ENCODE measurements around the gene NCOR2. TPM values are rescaled to one million over a fixed set of nuclear protein-coding genes. Genes with fewer than 3 reads are reported as not detected.
A peak's percentile ranks its signal among the peaks of the same experiment; 100 is the strongest.
"Not testable (repeated sequence)": the region's sequence is repeated elsewhere in the genome, so short reads cannot be mapped to it uniquely, and the experiment has no call there.

Gene NCOR2
- polyA plus RNA-seq, 6 donors from 2014 or later, result 2.4 to 15.8 (median 4.0) TPM

DNA sequence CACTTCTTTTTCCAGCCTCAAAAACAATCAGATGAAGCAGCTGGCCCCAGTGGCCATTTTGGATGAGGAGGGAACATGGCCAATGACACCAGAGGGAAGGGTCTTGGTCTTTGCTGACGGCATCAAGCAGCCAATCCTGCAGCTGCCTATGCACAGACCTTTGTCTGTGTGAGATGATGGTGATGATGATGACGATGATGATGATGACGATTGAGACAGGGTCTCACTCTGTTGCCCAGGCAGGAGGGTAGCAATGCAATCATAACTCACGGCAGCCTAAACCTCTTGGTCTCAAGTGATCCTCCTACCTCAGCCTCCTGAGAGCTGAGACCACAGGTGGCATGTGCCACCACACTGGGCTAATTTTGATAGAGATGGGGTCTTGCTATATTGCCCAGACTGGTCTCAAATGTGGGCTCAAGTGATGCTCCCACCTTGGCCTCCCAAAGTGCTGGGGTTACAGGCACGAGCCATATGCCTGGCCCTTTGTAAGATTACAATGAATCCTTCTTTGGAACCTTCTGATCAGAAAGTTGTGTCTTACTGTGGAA, 26.5 kb upstream of the NCOR2 start:
- peaks cover 0 to 18% (median 6%) of the 10 kb centered on the region in 3 donors for H3K27me3 Mint-ChIP-seq

DNA sequence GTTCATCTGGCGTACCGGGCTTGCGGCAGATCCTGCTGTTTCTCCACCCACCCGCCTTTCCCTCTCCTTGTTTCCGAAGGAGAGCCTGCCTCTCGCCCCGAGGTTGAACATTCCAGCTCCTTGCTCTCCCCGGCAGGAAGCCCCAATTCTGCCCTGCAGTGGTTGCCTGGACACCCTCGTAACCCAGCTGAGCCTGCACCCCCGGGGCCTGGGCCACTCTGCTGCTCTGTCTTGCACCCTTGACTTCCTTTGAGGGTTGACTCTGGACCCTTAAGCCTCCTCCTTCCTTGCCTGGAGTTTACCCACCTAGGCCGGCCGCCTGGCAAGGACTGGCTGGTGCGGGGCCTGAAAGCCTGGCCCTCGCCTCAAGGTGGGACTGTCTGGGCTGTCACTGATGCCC, 25.8 kb upstream of the NCOR2 start:
- peaks cover 29 to 35% (median 33%) of the 10 kb centered on the region in 3 donors for H3K4me1 Mint-ChIP-seq
- H3K36me3 Mint-ChIP-seq, result no peaks in the 10 kb centered on the region
- H3K27ac Mint-ChIP-seq, result peak overlapping the region in 4 of 6 donors; percentile 64 to 84 (median 72)
- peak overlapping the region in 5 of 8 donors; percentile 28 to 90 (median 68) for H3K4me3 Mint-ChIP-seq
- peaks cover 0 to 23% (median 11%) of the 10 kb centered on the region in 3 donors for H3K27me3 Mint-ChIP-seq
- DNase-seq, result no peak
- ATAC-seq (ENCODE audit: low read depth in 2 of 2), result no peak
- H3K9me3 Mint-ChIP-seq, result peaks cover 0 to under 1% (median 0%) of the 10 kb centered on the region in 7 donors

More for the DNA sequence above, 26.5 kb upstream of the NCOR2 start:
- no peaks in the 10 kb centered on the region for H3K36me3 Mint-ChIP-seq
- DNase-seq (no peak), ATAC-seq (ENCODE audit: low read depth in 2 of 2) (no peak)
- H3K4me3 Mint-ChIP-seq, result peak overlapping the region in 4 of 8 donors; percentile 37 to 77 (median 63)
- H3K4me1 Mint-ChIP-seq, result peaks cover 25 to 31% (median 27%) of the 10 kb centered on the region in 3 donors
- peak overlapping the region in 1 of 6 donors; percentile 64 for H3K27ac Mint-ChIP-seq
- H3K9me3 Mint-ChIP-seq, result peaks cover 0 to 3% (median 0%) of the 10 kb centered on the region in 7 donors

DNA sequence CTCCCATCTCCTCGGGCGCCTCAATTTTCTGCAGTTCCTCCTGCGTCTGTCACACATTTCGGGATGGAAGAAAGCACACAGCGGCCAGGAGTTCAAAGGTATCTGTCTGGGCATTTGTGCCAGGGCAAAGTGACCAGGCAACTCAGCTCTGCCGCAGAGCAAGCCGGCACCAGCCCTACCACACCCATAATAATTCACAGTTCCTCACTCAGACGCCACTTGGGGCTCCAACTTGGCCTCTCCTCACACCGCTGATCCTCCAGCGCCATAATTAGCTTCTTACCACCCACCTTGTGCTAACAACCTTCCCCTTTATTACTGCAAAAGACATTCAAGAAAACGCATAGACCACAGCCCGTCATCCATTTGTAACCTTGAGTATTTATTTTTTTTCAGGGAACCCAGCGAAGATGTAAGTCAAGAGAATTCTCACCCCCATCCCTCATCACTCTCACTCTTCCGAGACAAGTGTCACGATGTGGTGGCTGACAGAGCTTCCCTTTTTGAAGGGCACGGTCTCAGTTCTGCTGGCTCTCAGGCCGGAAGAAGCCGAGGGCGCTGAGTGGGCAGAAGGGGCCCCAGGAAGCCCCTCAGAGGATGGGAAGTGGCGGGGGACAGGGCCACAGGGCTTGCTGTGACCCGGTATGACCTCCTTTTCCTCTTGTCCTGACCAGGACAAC, 25.2 kb upstream of the NCOR2 start:
- peak overlapping the region; percentile 31 to 73 (median 60) for H3K27ac Mint-ChIP-seq
- ATAC-seq (ENCODE audit: low read depth in 2 of 2), result peak; percentile 90 to 92
- peaks cover 4 to 23% (median 17%) of the 10 kb centered on the region in 3 donors for H3K27me3 Mint-ChIP-seq
- peak overlapping the region; percentile 1 to 90 (median 73) for H3K4me3 Mint-ChIP-seq
- peak; percentile 49 for DNase-seq
- H3K4me1 Mint-ChIP-seq, result peaks cover 29 to 35% (median 35%) of the 10 kb centered on the region in 3 donors
- no peaks in the 10 kb centered on the region for H3K36me3 Mint-ChIP-seq
- peaks cover 0 to 3% (median 0%) of the 10 kb centered on the region in 7 donors for H3K9me3 Mint-ChIP-seq

DNA sequence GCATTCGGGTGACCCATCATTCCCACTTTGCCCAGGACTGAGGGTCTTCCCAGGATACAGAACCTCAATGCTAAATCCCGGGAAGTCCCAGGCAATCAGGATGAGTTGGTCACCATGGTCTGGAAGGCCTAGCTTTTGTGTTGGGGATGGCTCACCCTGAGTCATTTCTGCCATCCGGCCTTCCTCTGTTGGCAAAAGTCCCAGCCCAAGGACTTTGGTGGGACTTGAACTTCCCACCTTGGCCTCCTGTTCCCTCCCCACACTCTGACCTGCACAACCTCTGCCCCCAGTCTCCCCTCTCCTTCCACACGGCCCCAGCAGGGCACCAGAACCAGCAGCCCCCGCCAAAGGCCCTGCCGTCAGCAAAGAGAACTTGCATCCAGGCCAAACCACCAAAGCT, 24.6 kb upstream of the NCOR2 start:
- DNase-seq (no peak), ATAC-seq (ENCODE audit: low read depth in 2 of 2) (no peak)
- Mint-ChIP-seq H3K27me3 (peaks cover 5 to 23% (median 18%) of the 10 kb centered on the region in 3 donors), H3K4me3 (peak overlapping the region in 6 of 8 donors; percentile 69 to 90 (median 73)), H3K27ac (peak overlapping the region in 5 of 6 donors; percentile 31 to 73 (median 57)), H3K36me3 (no peaks in the 10 kb centered on the region), H3K4me1 (peaks cover 29 to 37% (median 35%) of the 10 kb centered on the region in 3 donors), H3K9me3 (peaks cover 0 to 3% (median 0%) of the 10 kb centered on the region in 7 donors)

DNA sequence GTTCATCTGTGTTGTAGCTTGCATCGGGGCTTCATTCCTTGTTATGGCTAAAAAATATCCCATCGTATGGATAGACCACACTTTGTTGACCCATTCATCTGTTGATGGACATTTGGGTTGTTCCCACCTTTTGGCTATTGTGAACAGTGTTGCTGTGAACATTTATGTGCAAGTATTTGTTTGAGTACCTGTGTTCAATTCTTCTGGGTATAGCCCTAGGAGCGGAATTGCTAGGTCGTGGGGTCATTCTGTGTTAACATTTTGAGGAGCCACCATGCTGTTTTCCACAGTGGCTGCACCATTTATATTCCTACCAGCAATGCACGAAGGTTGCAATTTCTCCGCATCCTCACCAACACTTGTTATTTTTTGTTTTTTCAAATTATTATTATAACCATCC, 23.0 kb upstream of the NCOR2 start:
- DNase-seq, result no peak
- Mint-ChIP-seq H3K36me3 (no peaks in the 10 kb centered on the region), H3K27ac (peak overlapping the region in 1 of 6 donors; percentile 61), H3K9me3 (peaks cover 0 to 3% (median 0%) of the 10 kb centered on the region in 7 donors), H3K4me1 (peaks cover 29 to 37% (median 35%) of the 10 kb centered on the region in 3 donors), H3K27me3 (peaks cover 5 to 23% (median 18%) of the 10 kb centered on the region in 3 donors), H3K4me3 (no peak overlapping the region)
- no peak for ATAC-seq (ENCODE audit: low read depth in 2 of 2)

DNA sequence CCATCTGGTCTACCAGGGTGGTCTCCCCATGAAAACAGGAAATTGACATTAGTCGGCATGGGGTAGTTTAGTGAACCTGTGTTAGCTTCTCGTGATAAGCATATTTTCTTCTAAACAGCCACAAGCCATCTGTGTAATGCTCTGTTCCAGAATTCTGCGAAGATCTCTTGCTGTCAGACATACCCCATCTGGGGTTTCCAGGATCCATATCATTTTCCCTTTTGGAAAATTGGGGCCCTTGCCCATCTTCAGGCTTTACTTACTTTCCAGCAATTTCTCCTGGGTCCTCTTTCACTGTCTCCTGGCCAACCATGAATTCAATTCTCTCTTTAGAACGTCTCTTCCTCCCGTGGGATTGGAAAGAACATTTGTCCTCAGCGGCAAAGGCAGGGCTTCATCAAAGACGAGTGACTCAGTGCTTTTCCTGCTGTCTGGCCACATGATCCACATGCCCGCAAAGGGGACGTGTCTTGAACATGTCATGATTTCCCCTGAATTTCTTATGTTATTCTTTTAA, 21.4 kb upstream of the NCOR2 start:
- no peak for DNase-seq
- Mint-ChIP-seq H3K4me1 (peaks cover 25 to 35% (median 29%) of the 10 kb centered on the region in 3 donors), H3K36me3 (no peaks in the 10 kb centered on the region), H3K27me3 (peaks cover 5 to 26% (median 18%) of the 10 kb centered on the region in 3 donors), H3K4me3 (peak overlapping the region in 1 of 8 donors; percentile 14), H3K9me3 (peaks cover 0 to 3% (median 0%) of the 10 kb centered on the region in 7 donors), H3K27ac (peak overlapping the region in 1 of 6 donors; percentile 52)
- no peak for ATAC-seq (ENCODE audit: low read depth in 2 of 2)

DNA sequence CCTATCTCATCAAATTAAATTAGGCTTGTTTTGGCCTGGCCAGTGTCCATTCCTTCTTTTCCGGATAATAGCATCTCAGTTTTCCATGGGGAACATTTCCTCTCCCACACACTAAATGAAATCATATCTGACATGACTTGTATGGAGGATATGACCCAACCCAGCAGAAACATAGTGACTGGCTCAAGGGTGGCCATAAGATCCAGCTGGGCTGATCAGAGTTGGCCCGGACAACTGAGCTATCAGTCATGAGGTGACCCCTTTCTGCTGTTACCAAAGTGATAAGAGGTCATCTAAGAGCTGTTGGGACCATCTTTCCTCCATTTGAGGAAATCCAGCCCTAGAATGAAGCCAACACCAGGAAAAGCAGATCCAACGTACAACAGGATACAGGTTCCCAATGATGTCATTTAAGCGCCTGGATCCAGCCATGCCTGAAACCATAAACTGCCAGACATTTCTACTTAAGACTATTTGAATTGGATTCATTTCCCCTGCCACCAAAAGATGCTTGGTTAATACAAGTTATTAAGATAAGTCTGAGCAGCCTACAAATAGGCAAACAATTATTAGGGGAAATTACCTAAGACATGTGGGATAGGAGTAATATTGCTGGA, 20.7 kb upstream of the NCOR2 start:
- Mint-ChIP-seq H3K9me3 (peaks cover 0 to 3% (median 0%) of the 10 kb centered on the region in 7 donors), H3K27me3 (peaks cover 5 to 26% (median 18%) of the 10 kb centered on the region in 3 donors), H3K27ac (no peak overlapping the region), H3K4me1 (peaks cover 19 to 29% (median 23%) of the 10 kb centered on the region in 3 donors), H3K4me3 (peak overlapping the region in 1 of 8 donors; percentile 14), H3K36me3 (no peaks in the 10 kb centered on the region)
- ATAC-seq (ENCODE audit: low read depth in 2 of 2) (no peak), DNase-seq (no peak)

DNA sequence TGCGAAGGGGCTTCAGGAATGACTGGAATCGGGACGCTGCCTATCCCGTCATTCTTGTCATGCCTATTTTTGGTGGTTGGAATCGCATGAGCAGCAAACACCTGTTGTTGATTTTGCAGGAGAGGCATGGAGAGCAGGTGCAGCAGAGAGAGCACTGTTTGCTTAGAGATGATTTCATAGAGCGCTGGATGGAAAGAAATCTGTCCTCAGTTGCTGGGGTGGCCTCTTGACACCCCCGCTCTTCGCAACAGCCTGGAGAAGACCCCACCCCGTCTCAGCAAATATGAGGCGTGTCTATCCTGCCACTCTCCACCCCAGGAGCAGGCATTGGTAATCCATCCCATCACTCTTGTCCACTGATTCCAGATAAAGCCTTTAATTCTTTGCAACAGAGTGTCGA, 19.3 kb upstream of the NCOR2 start:
- DNase-seq (no peak), ATAC-seq (ENCODE audit: low read depth in 2 of 2) (no peak)
- H3K4me1 Mint-ChIP-seq, result peaks cover 6 to 19% (median 10%) of the 10 kb centered on the region in 3 donors
- H3K9me3 Mint-ChIP-seq, result peaks cover 0 to 3% (median 0%) of the 10 kb centered on the region in 7 donors
- H3K4me3 Mint-ChIP-seq, result no peak overlapping the region
- H3K36me3 Mint-ChIP-seq, result no peaks in the 10 kb centered on the region
- H3K27me3 Mint-ChIP-seq, result peaks cover 5 to 28% (median 18%) of the 10 kb centered on the region in 3 donors
- H3K27ac Mint-ChIP-seq, result no peak overlapping the region

DNA sequence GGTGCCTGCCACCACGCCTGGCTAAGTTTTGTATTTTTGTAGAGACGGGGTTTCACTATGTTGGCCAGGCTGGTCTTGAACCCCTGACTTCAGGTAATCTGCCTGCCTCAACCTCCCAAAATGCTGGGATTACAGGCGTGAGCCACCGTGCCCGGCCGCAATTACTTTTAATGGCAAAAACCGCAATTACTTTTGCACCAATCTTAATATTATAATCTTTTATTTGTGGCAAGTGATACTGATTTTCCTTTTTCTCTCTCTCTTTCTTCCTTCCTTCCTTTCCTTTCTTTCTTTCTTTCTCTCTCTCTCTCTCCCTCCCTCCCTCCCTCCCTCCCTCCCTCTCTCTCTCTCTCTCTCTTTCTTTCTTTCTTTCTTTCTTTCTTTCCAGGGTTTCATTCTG, 17.1 kb upstream of the NCOR2 start:
- peaks cover 8 to 36% (median 22%) of the 10 kb centered on the region in 3 donors for H3K27me3 Mint-ChIP-seq
- H3K36me3 Mint-ChIP-seq; H3K27ac Mint-ChIP-seq; DNase-seq; ATAC-seq (ENCODE audit: low read depth in 2 of 2); H3K4me3 Mint-ChIP-seq; H3K9me3 Mint-ChIP-seq: not testable (repeated sequence)
- peaks cover 5 to 11% (median 6%) of the 10 kb centered on the region in 3 donors for H3K4me1 Mint-ChIP-seq

DNA sequence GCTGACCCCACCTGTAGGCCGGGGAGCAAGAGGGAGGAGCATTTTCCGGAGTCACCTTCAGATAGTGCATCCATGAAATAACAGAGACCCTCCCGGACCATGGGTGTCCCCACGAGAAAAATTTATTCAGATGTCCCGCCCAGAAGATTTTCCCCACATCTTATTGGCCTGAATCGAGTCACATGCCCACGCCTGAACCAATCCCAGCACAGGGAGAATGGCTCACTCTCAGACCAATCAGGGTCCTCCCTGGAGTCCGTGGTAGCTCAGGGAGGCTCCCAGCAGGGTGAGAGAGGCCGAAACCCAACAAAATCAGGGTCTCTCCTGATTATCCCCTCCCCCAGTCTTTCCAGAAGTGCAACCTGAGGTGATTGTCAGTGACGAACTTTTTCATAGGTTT, 16.4 kb upstream of the NCOR2 start:
- Mint-ChIP-seq H3K27me3 (peaks cover 14 to 31% (median 18%) of the 10 kb centered on the region in 3 donors), H3K9me3 (peaks cover 3 to 11% (median 8%) of the 10 kb centered on the region in 7 donors), H3K27ac (no peak overlapping the region), H3K4me1 (peaks cover 3 to 9% (median 3%) of the 10 kb centered on the region in 3 donors), H3K4me3 (no peak overlapping the region), H3K36me3 (peaks cover 0 to 9% of the 10 kb centered on the region in 2 donors)
- DNase-seq (no peak), ATAC-seq (ENCODE audit: low read depth in 2 of 2) (no peak)

DNA sequence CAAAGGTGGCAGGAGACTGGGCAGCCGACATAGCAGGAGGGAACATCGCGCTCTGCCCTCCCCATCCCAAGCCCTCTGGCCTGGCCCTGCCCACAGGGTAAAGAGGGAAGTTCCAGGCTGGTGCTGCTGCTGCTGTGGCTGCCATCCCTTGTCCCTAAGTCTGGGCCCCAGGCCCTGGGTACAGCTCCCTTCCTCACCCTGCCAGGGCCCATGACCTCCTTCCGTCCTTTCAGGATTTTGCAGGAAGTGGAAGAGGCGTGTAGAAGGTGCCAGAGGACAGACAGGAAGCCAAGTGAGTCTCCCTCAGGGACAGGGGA, 14.7 kb upstream of the NCOR2 start:
- Mint-ChIP-seq H3K27ac (no peak overlapping the region), H3K36me3 (peaks cover 0 to 14% of the 10 kb centered on the region in 2 donors), H3K4me3 (no peak overlapping the region), H3K4me1 (no peaks in the 10 kb centered on the region), H3K9me3 (peaks cover 3 to 10% (median 8%) of the 10 kb centered on the region in 7 donors), H3K27me3 (peaks cover 6 to 37% (median 20%) of the 10 kb centered on the region in 3 donors)
- DNase-seq, result no peak
- no peak for ATAC-seq (ENCODE audit: low read depth in 2 of 2)

DNA sequence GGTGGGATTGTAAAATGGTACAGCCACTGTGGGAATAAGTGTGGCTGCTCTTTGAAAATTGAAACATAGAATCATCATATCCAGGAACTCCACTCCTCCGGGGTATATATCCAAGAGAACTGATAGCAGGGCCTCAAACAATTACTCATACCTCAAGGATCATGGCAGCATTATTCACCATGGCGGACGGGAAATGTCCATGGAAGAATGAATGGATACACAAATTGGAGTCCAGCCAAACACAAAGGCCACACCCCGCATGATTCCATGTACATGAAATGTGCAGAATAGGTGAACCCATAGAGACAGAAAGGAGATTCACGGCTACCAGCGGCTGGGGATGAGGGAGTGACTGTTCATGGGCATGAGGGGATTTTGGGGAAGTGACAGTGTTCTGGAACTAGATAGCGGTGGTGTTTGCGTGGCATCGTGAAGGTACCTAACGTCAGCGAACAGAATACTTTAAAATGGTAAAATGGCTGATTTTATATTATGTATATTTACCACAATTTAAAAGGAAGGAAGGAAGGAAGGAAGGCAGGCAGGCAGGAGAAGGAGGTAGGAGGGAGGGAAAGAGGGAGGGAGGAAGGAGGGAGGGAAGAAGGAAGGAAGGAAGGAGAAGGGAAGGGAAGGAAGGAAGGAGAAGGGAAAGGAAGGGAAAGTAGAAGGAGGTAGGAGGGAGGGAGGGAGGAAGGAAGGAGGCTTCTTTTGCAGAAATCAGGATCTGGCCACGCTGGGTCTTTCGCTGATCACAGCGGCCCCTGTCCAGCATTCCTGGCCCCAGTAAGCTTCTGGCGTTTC, 14.1 kb upstream of the NCOR2 start:
- H3K27me3 Mint-ChIP-seq, result peaks cover 6 to 41% (median 24%) of the 10 kb centered on the region in 3 donors
- H3K27ac Mint-ChIP-seq, result peak overlapping the region in 1 of 6 donors; percentile 6
- H3K36me3 Mint-ChIP-seq, result peaks cover 0 to 18% of the 10 kb centered on the region in 2 donors
- H3K4me1 Mint-ChIP-seq, result no peaks in the 10 kb centered on the region
- ATAC-seq (ENCODE audit: low read depth in 2 of 2), result no peak
- H3K9me3 Mint-ChIP-seq, result peaks cover 3 to 10% (median 8%) of the 10 kb centered on the region in 7 donors
- H3K4me3 Mint-ChIP-seq, result no peak overlapping the region
- DNase-seq, result no peak
